Measurements from ENCODE around the gene PFKFB4. TPM values are rescaled to one million over a fixed set of nuclear protein-coding genes. Genes with fewer than 3 reads are reported as not detected.

PFKFB4 gene
- total RNA-seq, 2 experiments from 2014 or later, result 90.8 to 94.0 TPM

DNA sequence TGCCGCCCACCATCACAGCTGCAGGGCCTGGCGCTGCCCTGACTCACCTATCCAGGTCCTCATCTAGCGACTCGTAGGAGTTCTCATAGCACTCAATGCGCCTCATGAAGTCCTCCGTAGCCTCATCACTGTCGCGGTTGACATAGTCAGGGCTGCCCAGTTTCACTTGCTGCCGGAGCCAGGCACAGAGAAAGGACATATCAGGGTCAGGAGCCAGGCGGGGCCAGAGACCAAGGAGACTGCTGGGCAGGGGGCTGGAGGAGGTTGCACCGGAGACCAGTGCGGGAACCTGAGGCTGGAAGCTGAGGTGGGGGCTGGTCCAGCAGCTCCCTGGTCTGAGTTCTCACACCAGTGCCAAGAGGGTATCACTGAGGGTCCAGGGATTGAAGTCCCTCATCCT is 18.2 kb downstream of the PFKFB4 start:
- intact Hi-C loops (cut with micrococcal nuclease), result no loop called here

DNA sequence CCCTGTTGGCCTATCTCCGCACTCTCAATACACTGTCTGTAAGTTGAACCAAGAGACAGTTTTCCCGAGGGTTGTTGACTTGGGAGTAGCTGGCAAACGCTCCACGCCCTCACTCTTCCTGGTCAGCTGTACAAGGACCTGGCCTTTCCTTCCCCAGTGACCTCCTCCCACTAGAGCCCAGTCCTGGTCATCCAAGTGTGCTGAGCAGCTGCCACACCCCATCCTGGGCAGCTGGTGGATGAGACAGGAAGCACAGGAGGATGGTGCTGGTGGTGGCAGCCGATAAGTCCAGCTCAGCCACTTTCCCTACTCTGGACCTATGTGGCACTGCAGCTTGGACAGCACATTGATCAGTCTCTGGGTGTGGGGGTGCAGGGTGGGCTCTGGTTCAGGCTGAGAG is 19.8 kb downstream of the PFKFB4 start:
- H3K4me3 Mint-ChIP-seq, result no peak overlapping the region
- H3K27me3 Mint-ChIP-seq, result no peaks in the 10 kb centered on the region
- H3K27ac Mint-ChIP-seq, result no peak overlapping the region
- TF ChIP-seq, protein P1, sequence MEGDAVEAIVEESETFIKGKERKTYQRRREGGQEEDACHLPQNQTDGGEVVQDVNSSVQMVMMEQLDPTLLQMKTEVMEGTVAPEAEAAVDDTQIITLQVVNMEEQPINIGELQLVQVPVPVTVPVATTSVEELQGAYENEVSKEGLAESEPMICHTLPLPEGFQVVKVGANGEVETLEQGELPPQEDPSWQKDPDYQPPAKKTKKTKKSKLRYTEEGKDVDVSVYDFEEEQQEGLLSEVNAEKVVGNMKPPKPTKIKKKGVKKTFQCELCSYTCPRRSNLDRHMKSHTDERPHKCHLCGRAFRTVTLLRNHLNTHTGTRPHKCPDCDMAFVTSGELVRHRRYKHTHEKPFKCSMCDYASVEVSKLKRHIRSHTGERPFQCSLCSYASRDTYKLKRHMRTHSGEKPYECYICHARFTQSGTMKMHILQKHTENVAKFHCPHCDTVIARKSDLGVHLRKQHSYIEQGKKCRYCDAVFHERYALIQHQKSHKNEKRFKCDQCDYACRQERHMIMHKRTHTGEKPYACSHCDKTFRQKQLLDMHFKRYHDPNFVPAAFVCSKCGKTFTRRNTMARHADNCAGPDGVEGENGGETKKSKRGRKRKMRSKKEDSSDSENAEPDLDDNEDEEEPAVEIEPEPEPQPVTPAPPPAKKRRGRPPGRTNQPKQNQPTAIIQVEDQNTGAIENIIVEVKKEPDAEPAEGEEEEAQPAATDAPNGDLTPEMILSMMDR (IDR thresholded peaks at IDR 0.05), result no peak
- CTCF ChIA-PET, result interaction anchor here (1.2 to 1.4 kb wide), 5 partner anchors 13 to 101 kb away, joined by 3 to 6 read pairs (median 4); no protein-coding TSS in a partner anchor
- no peak for ATAC-seq
- DNase-seq, result no peak
- intact Hi-C loops (cut with micrococcal nuclease), result no loop called here
- peaks cover 61% of the 10 kb centered on the region for H3K36me3 Mint-ChIP-seq (ENCODE audit: low read depth)
- POLR2A ChIA-PET, result interaction anchor here (0.6 to 1.0 kb wide), 3 partner anchors 19 to 89 kb away, joined by 3 to 5 read pairs (median 4); no protein-coding TSS in a partner anchor
- H3K4me1 Mint-ChIP-seq (ENCODE audit: low read depth), result no peaks in the 10 kb centered on the region
- no peaks in the 10 kb centered on the region for H3K9me3 Mint-ChIP-seq

More for the DNA sequence above, 18.2 kb downstream of the PFKFB4 start:
- ATAC-seq (no peak), DNase-seq (no peak)
- Mint-ChIP-seq H3K4me3 (no peak overlapping the region), H3K27ac (no peak overlapping the region), H3K9me3 (no peaks in the 10 kb centered on the region), H3K27me3 (no peaks in the 10 kb centered on the region), H3K4me1 (ENCODE audit: low read depth) (no peaks in the 10 kb centered on the region), H3K36me3 (ENCODE audit: low read depth) (peaks cover 58% of the 10 kb centered on the region)
- CTCF ChIA-PET, result interaction anchor here (1.3 to 1.4 kb wide), 2 partner anchors 11 to 102 kb away, joined by 4 read pairs; no protein-coding TSS in a partner anchor
- POLR2A ChIA-PET, result no interaction called here
- TF ChIP-seq, protein P1 (IDR thresholded peaks at IDR 0.05), result no peak

DNA sequence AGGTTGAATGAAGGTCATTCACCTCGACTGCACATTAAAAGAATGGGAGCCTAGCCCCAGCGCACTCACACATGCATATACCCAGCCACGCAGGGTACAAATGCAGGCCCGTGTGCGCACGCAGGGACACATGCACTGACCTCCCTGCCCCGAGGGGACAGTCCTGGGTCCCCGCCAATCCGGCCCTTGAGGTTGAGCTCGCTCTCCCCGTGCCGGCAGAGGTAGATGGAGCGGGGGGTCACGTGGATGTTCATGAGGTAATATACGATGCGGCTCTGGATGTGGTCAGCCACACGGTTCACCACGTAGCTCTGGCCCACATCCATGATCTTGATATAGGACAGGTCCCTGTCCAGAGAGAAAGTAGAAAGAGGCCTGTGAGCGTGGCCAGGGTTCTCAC is 20.5 kb downstream of the PFKFB4 start:
- ATAC-seq (no peak), DNase-seq (no peak)
- TF ChIP-seq, protein P1 (IDR thresholded peaks at IDR 0.05), result no peak
- no peaks in the 10 kb centered on the region for H3K27me3 Mint-ChIP-seq
- H3K9me3 Mint-ChIP-seq, result no peaks in the 10 kb centered on the region
- ChIA-PET POLR2A (interaction anchor here (0.6 kb wide), 1 partner anchor 20 kb away, joined by 5 read pairs; no protein-coding TSS in a partner anchor), CTCF (interaction anchor here (1.3 kb wide), 1 partner anchor 13 kb away, joined by 6 read pairs; no protein-coding TSS in a partner anchor)
- H3K36me3 Mint-ChIP-seq (ENCODE audit: low read depth), result peaks cover 64% of the 10 kb centered on the region
- H3K4me3 Mint-ChIP-seq, result no peak overlapping the region
- intact Hi-C loops (cut with micrococcal nuclease), result no loop called here
- no peaks in the 10 kb centered on the region for H3K4me1 Mint-ChIP-seq (ENCODE audit: low read depth)
- no peak overlapping the region for H3K27ac Mint-ChIP-seq

DNA sequence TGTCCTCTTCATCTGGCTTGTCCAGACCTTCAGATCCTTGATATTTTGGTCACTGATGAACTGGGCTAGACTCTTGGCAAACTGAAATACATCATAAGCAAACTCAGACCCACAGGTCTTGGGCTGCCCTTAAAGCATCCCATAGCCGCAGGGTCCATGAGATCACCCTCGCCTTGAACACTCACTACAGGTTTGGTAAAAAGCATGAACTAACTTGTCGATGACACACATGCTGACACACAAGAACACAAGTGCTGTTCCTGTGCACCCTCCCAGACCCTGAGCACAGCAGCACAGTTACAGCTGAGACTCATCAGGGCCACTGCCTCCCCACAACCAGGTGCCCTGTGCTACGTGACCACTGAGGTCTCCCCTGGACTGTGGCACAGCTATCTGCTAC is 21.0 kb downstream of the PFKFB4 start:
- intact Hi-C loops (cut with micrococcal nuclease), result no loop called here
- Mint-ChIP-seq H3K9me3 (no peaks in the 10 kb centered on the region), H3K4me3 (no peak overlapping the region), H3K27me3 (no peaks in the 10 kb centered on the region), H3K36me3 (ENCODE audit: low read depth) (peaks cover 64% of the 10 kb centered on the region), H3K27ac (no peak overlapping the region), H3K4me1 (ENCODE audit: low read depth) (no peaks in the 10 kb centered on the region)
- ChIA-PET CTCF (interaction anchor here (1.3 kb wide), 1 partner anchor 14 kb away, joined by 6 read pairs; no protein-coding TSS in a partner anchor), POLR2A (no interaction called here)
- DNase-seq (no peak), ATAC-seq (no peak)
- TF ChIP-seq, protein P1 (IDR thresholded peaks at IDR 0.05), result no peak

DNA sequence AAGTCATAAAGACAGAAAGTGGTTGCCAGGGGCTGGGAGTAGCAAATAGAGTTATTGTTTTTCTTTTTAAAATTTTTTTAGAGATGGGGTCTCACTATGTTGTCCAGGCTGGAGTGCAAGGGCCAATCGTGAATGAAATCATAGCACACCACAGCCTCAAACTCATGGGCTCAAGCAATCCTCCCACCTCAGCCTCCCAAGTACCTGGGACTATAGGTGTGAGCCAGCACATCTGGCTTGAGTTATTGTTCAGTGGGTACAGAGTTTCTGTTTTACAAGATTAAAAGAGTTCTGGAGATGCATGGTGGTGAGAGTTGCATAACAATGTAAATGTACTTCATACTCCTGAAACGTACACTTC is 23.6 kb downstream of the PFKFB4 start:
- Mint-ChIP-seq H3K36me3 (ENCODE audit: low read depth) (peaks cover 62% of the 10 kb centered on the region), H3K4me1 (ENCODE audit: low read depth) (no peaks in the 10 kb centered on the region), H3K4me3 (no peak overlapping the region), H3K27ac (no peak overlapping the region), H3K27me3 (no peaks in the 10 kb centered on the region), H3K9me3 (no peaks in the 10 kb centered on the region)
- DNase-seq (no peak), ATAC-seq (no peak)
- TF ChIP-seq, protein P1 (IDR thresholded peaks at IDR 0.05), result no peak
- ChIA-PET POLR2A (interaction anchor here (1.0 kb wide), 1 partner anchor 9 kb away, joined by 3 read pairs; no protein-coding TSS in a partner anchor), CTCF (interaction anchor here (0.8 to 3.1 kb wide), 4 partner anchors 16 to 132 kb away, joined by 3 to 18 read pairs (median 4); partner anchors contain the start of gene SLC26A6)
- intact Hi-C loops (cut with micrococcal nuclease), result no loop called here

Measured in activated CD8-positive, alpha-beta T cell treated with anti-CD3 and anti-CD28 coated beads for 36 hours (primary cell).